Dedifferentiated amniotic fluid mesenchymal stem cell (primary cell): Measurements from ENCODE around the gene PPOX.

Experiments
- DNase-seq: peaks from one replicate; pipeline ENCODE4 v3.0.0-alpha.2; 2016; ENCODE audit errors: extremely low spot score

PPOX gene

GRCh38 chr1:161197560-161198193 is 31.5 kb downstream of the PPOX start:
- no peak for DNase-seq

GRCh38 chr1:161198194-161198896 is 32.1 kb downstream of the PPOX start:
- DNase-seq = peak; percentile 43

GRCh38 chr1:161198897-161199431 is 32.7 kb downstream of the PPOX start, which contains the start of gene ADAMTS4:
Gene ADAMTS4 (minus strand): TSS chr1:161199054. CDS start chr1:161198627, 427 bp downstream.
- DNase-seq = peak; percentile 65

DNA sequence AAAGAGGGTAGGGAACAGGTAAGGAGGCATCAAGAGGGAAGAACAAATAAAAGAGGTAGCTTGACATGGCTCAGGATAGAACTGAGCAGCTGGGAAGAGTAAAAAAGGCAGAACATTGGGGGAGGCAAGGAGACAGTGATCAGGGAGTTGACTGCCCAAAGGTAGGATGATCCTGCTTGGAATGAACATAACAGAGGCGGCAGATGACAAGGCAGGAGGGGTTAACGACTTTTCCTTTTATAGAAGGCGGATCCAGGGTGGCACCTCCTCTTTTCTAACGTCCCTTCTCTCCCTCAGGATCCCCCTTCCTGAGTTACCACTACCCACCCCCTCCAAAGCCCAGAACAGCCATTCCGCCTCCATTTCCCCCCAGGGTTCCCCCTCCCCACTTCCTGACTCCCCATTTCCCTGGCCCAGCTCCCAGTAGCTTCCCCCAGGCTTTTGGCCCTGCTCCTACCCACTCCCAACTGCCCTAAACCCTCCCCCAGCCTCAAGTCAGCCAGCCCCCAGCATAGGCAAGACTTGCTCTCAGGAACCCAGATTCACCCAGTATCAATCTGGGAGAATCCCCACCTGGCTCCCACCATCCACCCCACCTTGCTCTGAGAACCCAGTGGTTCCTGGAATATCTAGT is 33.4 kb downstream of the PPOX start:
- no peak for DNase-seq

- DNase-seq = no peak
Measured at GRCh38 chr1:161200421-161200991, 34.3 kb downstream of the PPOX start.

GRCh38 chr1:161200992-161201835 is 35.0 kb downstream of the PPOX start:
- no peak for DNase-seq

- DNase-seq = peak; percentile 99
Measured at GRCh38 chr1:161201836-161202712, 35.8 kb downstream of the PPOX start, which contains the start of gene NDUFS2. Gene NDUFS2 (plus strand): TSS chr1:161202367. CDS start chr1:161202386, 19 bp downstream.

GRCh38 chr1:161206411-161207140 is 40.4 kb downstream of the PPOX start:
- no peak for DNase-seq

DNA sequence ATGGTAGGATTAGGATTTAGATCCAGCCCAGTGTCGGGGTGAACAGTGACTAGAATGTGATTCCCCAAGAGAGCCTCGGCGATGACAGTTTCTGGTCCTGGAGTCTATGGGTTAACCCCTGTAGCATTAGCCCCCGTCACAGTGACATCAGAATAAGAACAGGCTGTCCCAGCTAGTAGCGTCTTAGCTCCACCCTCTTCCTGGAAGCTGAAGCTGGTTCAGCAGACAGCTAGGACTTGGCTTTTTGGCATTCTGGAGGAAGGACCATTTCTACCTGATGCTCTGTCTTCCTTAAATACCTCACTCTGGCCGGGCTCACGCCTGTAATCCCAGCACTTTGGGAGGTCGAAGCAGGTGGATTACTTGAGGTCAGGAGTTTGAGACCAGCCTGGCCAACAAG is 40.9 kb downstream of the PPOX start:
- DNase-seq = no peak

DNA sequence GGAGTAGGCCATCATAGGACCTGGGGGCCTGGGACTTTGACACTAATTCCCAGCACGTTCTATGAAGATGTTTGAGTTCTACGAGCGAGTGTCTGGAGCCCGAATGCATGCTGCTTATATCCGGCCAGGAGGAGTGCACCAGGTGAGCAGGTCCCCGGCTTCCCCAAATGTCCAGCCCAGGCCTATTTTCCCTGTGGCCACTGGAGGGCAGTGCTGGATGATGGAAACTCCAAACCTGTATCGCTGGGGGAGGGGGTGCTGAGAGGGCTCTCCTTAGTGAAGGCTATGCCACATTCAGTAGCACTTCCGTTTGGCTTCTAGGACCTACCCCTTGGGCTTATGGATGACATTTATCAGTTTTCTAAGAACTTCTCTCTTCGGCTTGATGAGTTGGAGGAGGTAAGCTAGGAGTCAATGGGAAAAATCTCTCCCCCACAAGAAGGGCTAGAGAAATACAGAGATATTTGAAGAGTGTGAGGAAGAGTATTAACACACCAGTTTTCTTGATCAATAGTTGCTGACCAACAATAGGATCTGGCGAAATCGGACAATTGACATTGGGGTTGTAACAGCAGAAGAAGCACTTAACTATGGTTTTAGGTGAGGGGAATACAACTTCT is 43.7 kb downstream of the PPOX start:
- DNase-seq = peak; percentile 60

GRCh38 chr1:161214369-161214768 is 48.1 kb downstream of the PPOX start:
- DNase-seq = no peak

DNA sequence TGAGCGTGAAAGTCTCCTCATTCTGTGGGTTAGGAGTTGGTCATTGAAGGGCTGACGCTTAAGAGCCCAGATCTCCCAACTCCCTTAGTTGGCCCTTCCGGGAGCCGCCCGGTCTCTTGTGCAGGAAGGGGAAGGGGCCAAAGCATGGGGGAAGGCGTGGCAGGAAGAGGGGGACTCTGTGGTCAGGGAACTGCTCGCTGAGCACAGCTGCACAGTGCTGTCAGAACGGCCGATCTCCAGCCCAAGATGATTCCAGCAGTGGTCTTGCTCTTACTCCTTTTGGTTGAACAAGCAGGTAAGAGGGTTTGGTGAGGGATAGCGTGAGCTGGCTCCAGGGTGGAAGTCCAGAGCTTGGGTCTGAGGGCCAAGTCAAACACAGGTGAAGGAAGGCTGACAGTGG is 48.9 kb downstream of the PPOX start, which contains the start of gene FCER1G:
Gene FCER1G (plus strand): TSS at position 220 of the 400 bp plus-strand sequence. CDS start 27 bp downstream, at position 247.
- DNase-seq = no peak

- DNase-seq = no peak
Measured at GRCh38 chr1:161216945-161217712, 50.9 kb downstream of the PPOX start.

- DNase-seq = no peak
Measured at GRCh38 chr1:161217831-161218230, 51.6 kb downstream of the PPOX start.

DNA sequence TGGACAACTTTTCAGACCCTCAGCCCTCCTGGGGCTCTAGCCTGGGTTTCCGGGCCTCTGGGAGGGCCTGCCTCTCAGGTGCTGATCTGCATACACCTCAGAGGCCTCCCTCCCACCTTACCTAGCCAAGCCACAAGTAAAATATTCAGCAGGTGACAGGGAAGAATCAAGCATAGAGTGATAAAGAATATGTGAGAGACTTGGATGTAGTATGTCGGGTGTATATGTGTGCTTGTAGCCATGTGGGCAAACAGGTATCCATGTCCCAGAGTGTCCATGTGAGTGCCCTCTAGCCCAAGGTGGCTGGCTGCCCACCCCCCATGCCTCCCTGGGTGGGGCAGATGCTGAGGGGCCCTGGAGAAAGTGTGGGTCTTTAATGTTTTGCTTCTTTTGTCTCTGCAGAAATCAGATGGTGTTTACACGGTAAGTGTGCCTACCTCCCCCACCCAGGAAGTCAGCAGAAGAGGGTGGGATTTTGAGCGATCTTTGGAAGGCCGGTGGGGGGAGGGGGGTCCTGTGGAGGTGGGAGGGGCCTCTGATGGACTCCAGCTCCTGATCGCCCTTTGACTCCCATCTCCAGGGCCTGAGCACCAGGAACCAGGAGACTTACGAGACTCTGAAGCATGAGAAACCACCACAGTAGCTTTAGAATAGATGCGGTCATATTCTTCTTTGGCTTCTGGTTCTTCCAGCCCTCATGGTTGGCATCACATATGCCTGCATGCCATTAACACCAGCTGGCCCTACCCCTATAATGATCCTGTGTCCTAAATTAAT is 52.3 kb downstream of the PPOX start:
- DNase-seq = no peak

- DNase-seq = no peak
Measured at GRCh38 chr1:161219078-161219892, 53.1 kb downstream of the PPOX start.

GRCh38 chr1:161220002-161220401 is 53.8 kb downstream of the PPOX start:
- DNase-seq = no peak
